Measurements from ENCODE around the gene CCDC171. TPM values are rescaled to one million over a fixed set of nuclear protein-coding genes. Genes with fewer than 3 reads are reported as not detected.
"Not testable (repeated sequence)": the region's sequence is repeated elsewhere in the genome, so short reads cannot be mapped to it uniquely, and the experiment has no call there.

Gene CCDC171
- total and polyA plus RNA-seq, 7 donors, result 0.20 to 1.6 (median 0.44) TPM

- Histone ChIP-seq H3K27ac (no peak overlapping the region), H3K36me3 (ENCODE audit: insufficient read depth in 1 of 2, low read depth in 1 of 2) (no peaks in the 10 kb centered on the region), H3K27me3 (ENCODE audit: insufficient read depth in 3 of 3, low read length in 2 of 3) (no peaks in the 10 kb centered on the region), H3K4me1 (no peaks in the 10 kb centered on the region), H3K9me3 (no peaks in the 10 kb centered on the region), H3K4me3 (no peak overlapping the region)
- intact Hi-C loops (cut with DNase I), result no loop called here
- ATAC-seq, result no peak
- TF ChIP-seq CTCF (IDR thresholded peaks at IDR 0.05), result no peak
- no peak for DNase-seq
- WGBS, 3 donors, result 60 to 87% (median 66%) methylated on average over 5 of the region's 5 CpGs
Measured at GRCh38 chr9:15769547-15769946, 216.7 kb downstream of the CCDC171 start.

- H3K9me3 ChIP-seq, result no peaks in the 10 kb centered on the region
- intact Hi-C loops (cut with DNase I), result no loop called here
- H3K4me1 ChIP-seq, result no peaks in the 10 kb centered on the region
- no peak overlapping the region for H3K27ac ChIP-seq
- no peaks in the 10 kb centered on the region for H3K27me3 ChIP-seq (ENCODE audit: insufficient read depth in 3 of 3, low read length in 2 of 3)
- no peak for DNase-seq
- no peak for ATAC-seq
- no peak for TF ChIP-seq CTCF (IDR thresholded peaks at IDR 0.05)
- no peak overlapping the region for H3K4me3 ChIP-seq
- no peaks in the 10 kb centered on the region for H3K36me3 ChIP-seq (ENCODE audit: insufficient read depth in 1 of 2, low read depth in 1 of 2)
- 71 to 77% (median 77%) methylated on average over 5 of the region's 5 CpGs for WGBS, 3 donors
Measured at GRCh38 chr9:15778861-15779260, 226.0 kb downstream of the CCDC171 start.

- H3K27ac ChIP-seq, result no peak overlapping the region
- H3K36me3 ChIP-seq (ENCODE audit: insufficient read depth in 1 of 2, low read depth in 1 of 2), result no peaks in the 10 kb centered on the region
- intact Hi-C loops (cut with DNase I), result no loop called here
- no peaks in the 10 kb centered on the region for H3K4me1 ChIP-seq
- ATAC-seq (no peak), DNase-seq (no peak)
- no peak for TF ChIP-seq CTCF (IDR thresholded peaks at IDR 0.05)
- WGBS, 3 donors, result 80 to 92% (median 84%) methylated on average over 5 of the region's 5 CpGs
- H3K27me3 ChIP-seq (ENCODE audit: insufficient read depth in 3 of 3, low read length in 2 of 3), result no peaks in the 10 kb centered on the region
- no peaks in the 10 kb centered on the region for H3K9me3 ChIP-seq
- no peak overlapping the region for H3K4me3 ChIP-seq
Measured at GRCh38 chr9:15782106-15782505, 229.3 kb downstream of the CCDC171 start.

- Histone ChIP-seq H3K36me3 (ENCODE audit: insufficient read depth in 1 of 2, low read depth in 1 of 2) (no peaks in the 10 kb centered on the region), H3K4me1 (no peaks in the 10 kb centered on the region), H3K27ac (no peak overlapping the region), H3K4me3 (no peak overlapping the region), H3K9me3 (no peaks in the 10 kb centered on the region), H3K27me3 (ENCODE audit: insufficient read depth in 3 of 3, low read length in 2 of 3) (no peaks in the 10 kb centered on the region)
- DNase-seq (no peak), ATAC-seq (no peak)
- intact Hi-C loops (cut with DNase I), result no loop called here
- TF ChIP-seq CTCF (IDR thresholded peaks at IDR 0.05), result no peak
Measured at GRCh38 chr9:15785584-15785983, 232.7 kb downstream of the CCDC171 start.

GRCh38 chr9:15786616-15787015, 233.8 kb downstream of the CCDC171 start:
- ATAC-seq (no peak), DNase-seq (no peak)
- 87 to 95% (median 91%) methylated on average over 3 of the region's 3 CpGs for WGBS, 3 donors
- Histone ChIP-seq H3K27ac (no peak overlapping the region), H3K4me1 (no peaks in the 10 kb centered on the region), H3K4me3 (no peak overlapping the region), H3K36me3 (ENCODE audit: insufficient read depth in 1 of 2, low read depth in 1 of 2) (no peaks in the 10 kb centered on the region), H3K9me3 (no peaks in the 10 kb centered on the region), H3K27me3 (ENCODE audit: insufficient read depth in 3 of 3, low read length in 2 of 3) (no peaks in the 10 kb centered on the region)
- TF ChIP-seq CTCF (IDR thresholded peaks at IDR 0.05), result no peak
- intact Hi-C loops (cut with DNase I), result no loop called here

- H3K4me1 ChIP-seq; ATAC-seq; H3K27me3 ChIP-seq (ENCODE audit: insufficient read depth in 3 of 3, low read length in 2 of 3); H3K36me3 ChIP-seq (ENCODE audit: insufficient read depth in 1 of 2, low read depth in 1 of 2); H3K4me3 ChIP-seq; DNase-seq; H3K9me3 ChIP-seq; H3K27ac ChIP-seq; intact Hi-C loops (cut with DNase I): not testable (repeated sequence)
- 93 to 98% (median 94%) methylated on average over 24 to 34 of the region's 34 CpGs for WGBS, 3 donors
Measured at GRCh38 chr9:15810219-15810899, 257.5 kb downstream of the CCDC171 start.

Measured in psoas muscle (tissue), 8 donors.